Stimulated activated CD4-positive, alpha-beta T cell treated with anti-CD3 and anti-CD28 coated beads, TNF-alpha, amount 100 ng/mL, for 24 hours (primary cell): ENCODE data around the gene CCDC178.

Experiments
- DNase-seq, 3 experiments: peaks; one replicate each; pipeline ENCODE4 v3.0.0-alpha.2; 2020; ENCODE audit warnings: low read depth in 3 of 3

Gene CCDC178

GRCh38 chr18:33116376-33116775 lies 324.1 kb downstream of the CCDC178 start:
- DNase-seq, result no peak

GRCh38 chr18:33115917-33116316 lies 324.6 kb downstream of the CCDC178 start:
- DNase-seq, result no peak

GRCh38 chr18:33115476-33115875 lies 325.0 kb downstream of the CCDC178 start:
- DNase-seq, result no peak

- no peak for DNase-seq
Measured at GRCh38 chr18:33114749-33115148, 325.8 kb downstream of the CCDC178 start.

GRCh38 chr18:33113416-33113815 lies 327.1 kb downstream of the CCDC178 start:
- no peak for DNase-seq

GRCh38 chr18:33107511-33107910 lies 333.0 kb downstream of the CCDC178 start:
- no peak for DNase-seq

GRCh38 chr18:33101316-33101715 lies 339.2 kb downstream of the CCDC178 start:
- DNase-seq, result no peak

- DNase-seq, result no peak
Measured at GRCh38 chr18:33099626-33100025, 340.9 kb downstream of the CCDC178 start.

GRCh38 chr18:33097126-33097525 lies 343.4 kb downstream of the CCDC178 start:
- DNase-seq, result no peak

GRCh38 chr18:33090461-33090860 lies 350.1 kb downstream of the CCDC178 start:
- DNase-seq, result no peak

GRCh38 chr18:33076601-33077000 lies 363.9 kb downstream of the CCDC178 start:
- DNase-seq, result no peak

GRCh38 chr18:33074125-33074524 lies 366.4 kb downstream of the CCDC178 start:
- DNase-seq, result no peak

GRCh38 chr18:33062834-33063364 lies 377.6 kb downstream of the CCDC178 start:
- no peak for DNase-seq

- no peak for DNase-seq
Measured at GRCh38 chr18:33052886-33053285, 387.6 kb downstream of the CCDC178 start.

GRCh38 chr18:33051407-33051806 lies 389.1 kb downstream of the CCDC178 start:
- DNase-seq, result no peak

- DNase-seq, result no peak
Measured at GRCh38 chr18:33040213-33040612, 400.3 kb downstream of the CCDC178 start.

GRCh38 chr18:33034945-33035344 lies 405.6 kb downstream of the CCDC178 start:
- no peak for DNase-seq

- no peak for DNase-seq
Measured at GRCh38 chr18:33034212-33034611, 406.3 kb downstream of the CCDC178 start.

- DNase-seq, result no peak
Measured at GRCh38 chr18:33022370-33022769, 418.2 kb downstream of the CCDC178 start.

- DNase-seq, result no peak
Measured at GRCh38 chr18:33020877-33021276, 419.6 kb downstream of the CCDC178 start.

GRCh38 chr18:33014060-33014796 lies 426.3 kb downstream of the CCDC178 start:
- DNase-seq, result no peak

GRCh38 chr18:33010149-33010548 lies 430.4 kb downstream of the CCDC178 start:
- DNase-seq, result no peak

GRCh38 chr18:32998921-32999320 lies 441.6 kb downstream of the CCDC178 start:
- no peak for DNase-seq

- no peak for DNase-seq
Measured at GRCh38 chr18:32998285-32998684, 442.2 kb downstream of the CCDC178 start.
